A673 (cell line): ENCODE measurements around the gene FERD3L. TPM values are rescaled to one million over a fixed set of nuclear protein-coding genes. Genes with fewer than 3 reads are reported as not detected.

Source experiments
- BruUV-seq: library from RNA; stranded (reverse); fragments of 400-500 nt; replicated peaks from 2 replicates; lab custom pipeline; 2021; lab: Mats Ljungman, UMichigan
- CTCF ChIA-PET: fragments of 300-600 bp; sonication (Branson Sonifier 250); formaldehyde crosslinking; loops from one replicate; lab custom pipeline; 2022; ENCODE audit warnings: antibody characterized with exemption; lab: Charles Lee
- POLR2A ChIA-PET: fragments of 300-600 bp; sonication (Branson Sonifier 250); formaldehyde crosslinking; loops from one replicate; lab custom pipeline; 2022; ENCODE audit warnings: antibody characterized with exemption; ENCODE audit not compliant: low non-redundant PET; lab: Charles Lee
- DNase-seq: peaks from one replicate; pipeline ENCODE4 v3.0.0-alpha.2; 2015; ENCODE audit warnings: low spot score
- H3K27ac ChIP-seq: fragments of 200-600 bp; sonication (generic); 2 replicates; pipeline ENCODE4 v1.5.1; 2016; ENCODE audit warnings: mixed run types, low read depth, mild to moderate bottlenecking, mixed read lengths, antibody characterized with exemption, low read length; ENCODE audit not compliant: poor library complexity, severe bottlenecking
- H3K27me3 ChIP-seq: fragments of 200-600 bp; sonication (generic); replicated peaks from 2 replicates; pipeline ENCODE4 v1.6.1; 2017; ENCODE audit warnings: mixed run types, low read depth, mild to moderate bottlenecking, mixed read lengths, antibody characterized with exemption, low read length; ENCODE audit not compliant: insufficient read depth, poor library complexity
- H3K36me3 ChIP-seq: fragments of 200-600 bp; sonication (generic); 2 replicates; pipeline ENCODE4 v1.6.1; 2016; ENCODE audit warnings: mixed run types, mild to moderate bottlenecking, mixed read lengths, antibody characterized with exemption, low read length; ENCODE audit not compliant: insufficient read depth, poor library complexity, severe bottlenecking
- H3K4me1 ChIP-seq: fragments of 200-600 bp; sonication (generic); 2 replicates; pipeline ENCODE4 v1.6.1; 2017; ENCODE audit warnings: mixed run types, mild to moderate bottlenecking, mixed read lengths, antibody characterized with exemption, low read length; ENCODE audit not compliant: insufficient read depth, poor library complexity, severe bottlenecking
- H3K4me3 ChIP-seq: fragments of 200-600 bp; sonication (generic); 2 replicates; pipeline ENCODE4 v1.5.1; 2016; ENCODE audit warnings: low read depth, mixed run types, mild to moderate bottlenecking, mixed read lengths, low read length; ENCODE audit not compliant: poor library complexity, severe bottlenecking
- H3K9me3 ChIP-seq: fragments of 200-600 bp; sonication (generic); 2 replicates; pipeline ENCODE4 v1.6.1; 2016; ENCODE audit warnings: mixed run types, low read depth, mild to moderate bottlenecking, mixed read lengths, antibody characterized with exemption, low read length; ENCODE audit not compliant: poor library complexity, severe bottlenecking
- CTCF ChIP-seq: fragments of 300-800, 200-600 bp; sonication (generic); conservative IDR thresholded peaks from 2 replicates; pipeline ENCODE4 v1.5.1; 2017; ENCODE audit warnings: low read depth, mild to moderate bottlenecking, antibody characterized with exemption, low read length, moderate library complexity, mixed read lengths
- EZH2 ChIP-seq: fragments of 200-600 bp; sonication (generic); IDR thresholded peaks from 2 replicates; pipeline ENCODE4 v1.6.1; 2017; ENCODE audit warnings: borderline replicate concordance, low read depth, mild to moderate bottlenecking, mixed read lengths, antibody characterized with exemption, low read length; ENCODE audit not compliant: poor library complexity, severe bottlenecking
- intact Hi-C: fragments of 100-400 bp; cut with micrococcal nuclease; formaldehyde crosslinking; loops from one replicate; pipeline ENCODE4 v1.10.0; 2022; ENCODE audit not compliant: unreplicated experiment
- total RNA-seq: library from RNA; stranded (reverse); gene quantifications from 2 replicates; pipeline ENCODE4 v1.2.3, GENCODE V29; 2021

FERD3L gene
- total RNA-seq, 1 experiment from 2014 or later, result not detected

GRCh38 chr7:19117870-19118608, 27.2 kb downstream of the FERD3L start:
- H3K4me3 ChIP-seq, result peak overlapping the region; percentile 96
- TF ChIP-seq EZH2, result no peak
- TF ChIP-seq CTCF, result peak; percentile 63
- intact Hi-C loops, result loop anchor here (5.0 kb wide), 2 partner anchors 451 to 766 kb away; no protein-coding TSS in a partner anchor
- ChIA-PET CTCF (interaction anchor here (0.6 to 1.9 kb wide), 3 partner anchors 241 to 766 kb away, joined by 4 to 5 read pairs (median 4); no protein-coding TSS in a partner anchor), POLR2A (no interaction called here)
- no TSS peak for BruUV-seq
- H3K36me3 ChIP-seq, result peaks cover 4% of the 10 kb centered on the region
- no peaks in the 10 kb centered on the region for H3K9me3 ChIP-seq
- H3K4me1 ChIP-seq, result peaks cover 23% of the 10 kb centered on the region
- DNase-seq, result peak; percentile 47
- H3K27ac ChIP-seq, result peak overlapping the region; percentile 47
- H3K27me3 ChIP-seq, result no peaks in the 10 kb centered on the region

GRCh38 chr7:19117091-19117869, 27.9 kb downstream of the FERD3L start, which contains the start of gene TWIST1:
Gene TWIST1 (minus strand): TSS chr7:19117636. CDS start chr7:19117321, 315 bp downstream.
- POLR2A ChIA-PET, result interaction anchor here (0.6 kb wide), 1 partner anchor 376 kb away, joined by 3 read pairs; no protein-coding TSS in a partner anchor
- intact Hi-C loops, result loop anchor here (5.0 kb wide), 2 partner anchors 450 to 765 kb away; no protein-coding TSS in a partner anchor
- Histone ChIP-seq H3K9me3 (no peaks in the 10 kb centered on the region), H3K4me3 (peak within 1 kb of the TSS; percentile 96), H3K27me3 (no peaks in the 10 kb centered on the region), H3K4me1 (peaks cover 23% of the 10 kb centered on the region), H3K27ac (peak within 1 kb of the TSS; percentile 80), H3K36me3 (peaks cover 12% of the 10 kb centered on the region)
- CTCF ChIA-PET, result interaction anchor here (0.6 to 1.9 kb wide), 4 partner anchors 240 to 765 kb away, joined by 4 to 5 read pairs (median 4); no protein-coding TSS in a partner anchor
- no peak for TF ChIP-seq EZH2
- no peak for TF ChIP-seq CTCF
- DNase-seq, result peak; percentile 89
- BruUV-seq, result no TSS peak
